ENCODE results near the gene ARTN.

DNA sequence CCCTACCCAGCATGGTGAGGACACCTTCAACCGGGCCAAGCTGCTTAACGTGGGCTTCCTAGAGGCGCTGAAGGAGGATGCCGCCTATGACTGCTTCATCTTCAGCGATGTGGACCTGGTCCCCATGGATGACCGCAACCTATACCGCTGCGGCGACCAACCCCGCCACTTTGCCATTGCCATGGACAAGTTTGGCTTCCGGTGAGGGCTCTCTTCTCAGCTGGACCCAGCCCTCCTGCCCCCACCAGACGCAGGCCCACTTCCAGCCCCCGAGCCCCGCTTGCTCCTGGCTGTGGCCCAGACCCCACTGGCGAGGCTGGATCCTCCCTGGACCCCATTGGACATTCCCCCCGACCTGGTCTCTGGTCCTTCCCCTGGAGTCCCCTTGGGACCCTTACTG, 51.3 kb downstream of the ARTN start:
- TF ChIP-seq, protein P1, sequence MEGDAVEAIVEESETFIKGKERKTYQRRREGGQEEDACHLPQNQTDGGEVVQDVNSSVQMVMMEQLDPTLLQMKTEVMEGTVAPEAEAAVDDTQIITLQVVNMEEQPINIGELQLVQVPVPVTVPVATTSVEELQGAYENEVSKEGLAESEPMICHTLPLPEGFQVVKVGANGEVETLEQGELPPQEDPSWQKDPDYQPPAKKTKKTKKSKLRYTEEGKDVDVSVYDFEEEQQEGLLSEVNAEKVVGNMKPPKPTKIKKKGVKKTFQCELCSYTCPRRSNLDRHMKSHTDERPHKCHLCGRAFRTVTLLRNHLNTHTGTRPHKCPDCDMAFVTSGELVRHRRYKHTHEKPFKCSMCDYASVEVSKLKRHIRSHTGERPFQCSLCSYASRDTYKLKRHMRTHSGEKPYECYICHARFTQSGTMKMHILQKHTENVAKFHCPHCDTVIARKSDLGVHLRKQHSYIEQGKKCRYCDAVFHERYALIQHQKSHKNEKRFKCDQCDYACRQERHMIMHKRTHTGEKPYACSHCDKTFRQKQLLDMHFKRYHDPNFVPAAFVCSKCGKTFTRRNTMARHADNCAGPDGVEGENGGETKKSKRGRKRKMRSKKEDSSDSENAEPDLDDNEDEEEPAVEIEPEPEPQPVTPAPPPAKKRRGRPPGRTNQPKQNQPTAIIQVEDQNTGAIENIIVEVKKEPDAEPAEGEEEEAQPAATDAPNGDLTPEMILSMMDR (IDR thresholded peaks at IDR 0.05; ENCODE audit: poor library complexity) = no peak
- no peak for TF ChIP-seq EZH2 (IDR thresholded peaks at IDR 0.05; ENCODE audit: borderline replicate concordance)
